ENCODE measurements around the gene DAND5.
"Not testable (repeated sequence)": the region's sequence is repeated elsewhere in the genome, so short reads cannot be mapped to it uniquely, and the experiment has no call there.

The DAND5 gene

GRCh38 chr19:12946092-12946721 lies 23.2 kb upstream of the DAND5 start:
- peak; percentile 31 for DNase-seq (ENCODE audit: low read depth)

GRCh38 chr19:12946731-12947496 lies 22.5 kb upstream of the DAND5 start:
- no peak for DNase-seq (ENCODE audit: low read depth)

- no peak for DNase-seq (ENCODE audit: low read depth)
Observed at GRCh38 chr19:12947702-12948611, 21.4 kb upstream of the DAND5 start.

GRCh38 chr19:12948612-12949362 lies 20.6 kb upstream of the DAND5 start:
- DNase-seq (ENCODE audit: low read depth): no peak

DNA sequence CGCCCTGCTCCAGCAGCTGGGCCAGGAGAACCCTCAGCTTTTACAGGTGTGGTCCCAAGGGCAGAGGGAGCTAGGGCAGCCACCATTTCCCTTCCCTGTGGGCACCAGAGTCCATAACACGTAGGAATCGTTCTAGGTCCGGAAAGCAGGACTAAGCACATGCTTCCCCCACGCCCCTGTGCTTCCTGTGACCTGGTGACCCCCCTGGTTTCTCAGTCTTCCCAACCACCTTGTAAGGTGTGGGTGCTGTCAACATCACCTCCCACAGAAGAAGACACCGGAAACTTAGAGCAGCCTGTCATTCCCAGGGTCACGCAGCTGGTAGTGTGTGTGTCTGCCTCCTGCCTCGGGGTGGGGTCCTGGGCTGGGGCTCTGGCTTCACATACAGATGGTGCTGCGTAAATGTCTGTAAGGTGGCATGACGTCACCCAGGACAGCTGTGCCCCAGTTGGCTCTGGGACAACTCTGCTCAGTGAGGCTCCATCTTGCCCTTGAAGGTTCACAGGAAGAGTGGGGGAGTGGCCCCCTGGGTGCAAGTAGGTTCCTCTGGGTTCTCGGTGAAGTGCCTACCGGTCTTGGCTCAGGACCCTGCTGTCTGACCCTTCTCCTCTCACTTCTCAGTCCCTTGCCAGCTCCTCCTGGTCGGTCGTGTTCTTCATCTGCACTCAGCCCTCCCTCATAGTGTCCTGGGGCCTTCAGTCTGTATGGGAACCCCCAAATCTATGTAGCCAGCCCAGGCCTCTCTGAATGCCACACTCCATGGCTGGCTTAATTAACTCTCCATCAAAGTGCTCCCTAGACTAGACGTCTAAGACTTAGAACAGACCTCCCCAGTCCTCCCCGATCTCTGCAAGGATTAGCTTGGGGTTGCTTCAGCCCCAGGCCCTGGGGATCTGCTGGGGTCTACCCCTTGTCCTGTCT lies 19.8 kb upstream of the DAND5 start:
- no peak for DNase-seq (ENCODE audit: low read depth)

GRCh38 chr19:12952050-12952449 lies 17.3 kb upstream of the DAND5 start:
- DNase-seq (ENCODE audit: low read depth): not testable (repeated sequence)

- no peak for DNase-seq (ENCODE audit: low read depth)
Observed at GRCh38 chr19:12952488-12953137, 16.8 kb upstream of the DAND5 start.

- no peak for DNase-seq (ENCODE audit: low read depth)
Observed at GRCh38 chr19:12953138-12953798, 16.1 kb upstream of the DAND5 start.

DNA sequence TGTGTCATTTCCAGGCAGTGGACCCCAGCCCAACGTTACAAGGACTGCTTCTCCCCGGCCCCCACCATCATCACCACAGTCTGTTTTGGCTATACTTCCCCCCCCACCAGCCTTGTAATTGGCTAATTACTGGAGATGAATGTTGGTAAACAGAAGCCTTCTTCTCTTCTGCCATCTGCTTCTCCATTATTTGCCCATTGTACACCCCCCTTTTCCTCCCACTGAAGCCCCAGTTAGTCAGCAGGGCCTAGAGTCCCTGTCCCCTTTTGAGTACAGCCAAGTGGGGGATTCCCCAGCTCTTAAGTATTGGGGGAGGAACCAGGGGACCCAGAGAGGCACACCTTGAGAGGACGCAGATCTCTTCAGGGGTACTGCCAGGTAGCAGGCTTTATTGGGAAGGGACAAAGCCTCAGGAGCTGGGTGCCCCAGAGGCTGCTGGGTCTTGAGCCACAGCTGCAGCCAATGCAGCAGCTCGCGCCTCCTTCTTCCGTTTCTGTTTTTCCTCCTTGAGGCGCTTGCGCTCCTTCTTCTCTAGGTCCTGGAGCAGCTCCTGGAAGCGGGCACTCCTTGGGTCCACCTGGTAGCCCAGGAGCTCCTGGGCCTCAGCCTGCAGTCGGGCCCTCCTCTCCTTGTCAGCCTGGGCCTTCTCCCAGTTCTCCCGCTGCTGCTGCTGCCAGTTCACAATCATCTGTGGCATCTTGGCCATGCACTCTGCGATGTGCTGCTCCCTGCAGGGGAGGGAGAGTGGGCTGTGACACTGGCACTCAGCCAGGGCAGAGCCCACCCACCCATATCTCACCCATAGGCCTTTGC lies 15.4 kb upstream of the DAND5 start:
- no peak for DNase-seq (ENCODE audit: low read depth)

- no peak for DNase-seq (ENCODE audit: low read depth)
Observed at GRCh38 chr19:12954612-12954962, 14.8 kb upstream of the DAND5 start.

DNA sequence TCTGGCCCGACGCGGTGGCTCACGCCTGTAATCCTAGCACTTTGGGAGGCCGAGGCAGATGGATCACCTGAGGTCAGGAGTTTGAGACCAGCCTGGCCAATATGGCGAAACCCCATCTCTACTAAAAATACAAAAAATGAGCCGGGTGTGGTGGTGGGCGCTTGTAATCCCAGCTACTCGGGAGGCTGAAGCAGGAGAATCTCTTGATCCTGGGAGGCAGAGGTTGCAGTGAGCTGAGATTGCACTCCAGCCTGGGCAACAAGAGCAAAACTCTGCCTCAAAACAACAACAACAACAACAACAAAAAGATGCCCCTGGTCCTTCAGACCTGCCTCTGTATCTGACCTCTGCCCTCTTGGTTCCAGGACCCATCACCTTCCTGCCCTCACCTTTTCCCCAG lies 13.8 kb upstream of the DAND5 start:
- not testable (repeated sequence) for DNase-seq (ENCODE audit: low read depth)

- no peak for DNase-seq (ENCODE audit: low read depth)
Observed at GRCh38 chr19:12955996-12956395, 13.4 kb upstream of the DAND5 start.

- peak; percentile 59 for DNase-seq (ENCODE audit: low read depth)
Observed at GRCh38 chr19:12956446-12957388, 12.7 kb upstream of the DAND5 start, which contains the start of gene GADD45GIP1. Gene GADD45GIP1, minus strand, starts transcription at chr19:12957223. Its CDS starts 11 bp downstream, at chr19:12957212.

DNA sequence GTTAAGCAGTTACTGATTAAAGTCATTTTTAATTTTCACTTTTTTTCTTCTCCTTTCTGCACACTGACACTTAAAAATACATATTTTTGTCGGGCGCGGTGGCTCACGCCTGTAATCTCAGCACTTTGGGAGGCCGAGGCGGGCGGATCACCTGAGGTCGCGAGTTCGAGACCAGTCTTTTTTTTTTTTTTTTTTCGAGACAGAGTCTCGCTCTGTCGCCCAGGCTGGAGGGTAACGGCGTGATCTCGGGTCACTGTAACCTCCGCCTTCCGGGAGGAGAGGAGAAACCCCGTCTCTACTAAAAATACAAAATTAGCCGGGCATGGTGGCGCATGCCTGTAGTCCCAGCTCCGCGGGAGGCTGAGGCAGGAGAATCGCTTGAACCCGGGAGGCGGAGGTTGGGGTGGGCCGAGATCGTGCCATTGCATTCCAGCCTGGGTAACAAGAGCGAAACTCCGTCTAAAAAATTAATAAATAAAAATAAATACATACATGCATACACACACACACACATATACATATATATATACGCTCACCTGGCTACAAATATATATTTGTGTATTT lies 11.9 kb upstream of the DAND5 start:
- not testable (repeated sequence) for DNase-seq (ENCODE audit: low read depth)

GRCh38 chr19:12959481-12959880 lies 9.9 kb upstream of the DAND5 start:
- DNase-seq (ENCODE audit: low read depth): no peak

- peak; percentile 48 for DNase-seq (ENCODE audit: low read depth)
Observed at GRCh38 chr19:12965017-12965811, 4.2 kb upstream of the DAND5 start.

- no peak for DNase-seq (ENCODE audit: low read depth)
Observed at GRCh38 chr19:12965812-12966135, 3.6 kb upstream of the DAND5 start.

Data from T-helper 22 cell (primary cell).